RWPE1 (cell line): ENCODE results near the gene CFTR.

Experiments
- CTCF ChIA-PET: fragments of 350-600 bp; sonication (Branson Sonifier 250); formaldehyde crosslinking; extraction: SDS; loops from one replicate; lab custom pipeline; 2021; lab: Yijun Ruan, JAX
- POLR2A ChIA-PET: fragments of 400-600 bp; formaldehyde crosslinking; extraction: SDS; loops from one replicate; lab custom pipeline; 2020; ENCODE audit warnings: antibody characterized with exemption; ENCODE audit not compliant: low non-redundant PET; lab: Yijun Ruan, JAX
- DNase-seq: peaks from one replicate; pipeline ENCODE4 v3.0.0; 2012; ENCODE audit warnings: low spot score
- H3K27ac ChIP-seq: fragments of 450-650 bp; 2 replicates; pipeline ENCODE4 v1.5.1; 2017
- CTCF ChIP-seq: fragments of 450-650 bp; conservative IDR thresholded peaks from 2 replicates; pipeline ENCODE4 v1.5.1; 2017; ENCODE audit warnings: low read depth, mild to moderate bottlenecking

Gene CFTR

DNA sequence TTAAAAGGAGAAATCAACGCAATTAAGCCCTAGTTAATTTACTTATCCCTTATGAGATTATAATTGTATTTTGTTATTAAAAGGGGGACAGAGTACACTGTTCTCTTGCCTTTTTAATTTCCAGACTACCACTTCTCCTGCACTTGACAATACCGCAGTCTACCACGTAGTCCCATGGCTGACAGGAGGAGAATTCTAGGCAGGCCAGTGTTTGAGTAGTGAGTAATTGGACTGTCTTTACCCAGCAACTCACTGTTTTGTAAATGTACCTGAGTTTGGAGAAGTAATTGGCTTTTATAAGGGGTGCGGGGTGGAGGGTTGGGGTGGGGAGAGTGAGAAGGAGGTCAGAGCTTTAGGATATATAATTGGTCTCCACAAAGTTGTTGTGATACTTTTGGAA is 85.4 kb downstream of the CFTR start:
- no peak overlapping the region for H3K27ac ChIP-seq

GRCh38 chr7:117567781-117568180 is 88.0 kb downstream of the CFTR start:
- DNase-seq = no peak
- ChIA-PET CTCF (interaction anchor here (1.1 kb wide), 1 partner anchor 21 kb away, joined by 5 read pairs; no protein-coding TSS in a partner anchor), POLR2A (no interaction called here)
- H3K27ac ChIP-seq = no peak overlapping the region
- TF ChIP-seq CTCF = no peak

More for the DNA sequence above, 85.4 kb downstream of the CFTR start:
- no peak for TF ChIP-seq CTCF
- ChIA-PET POLR2A (no interaction called here), CTCF (interaction anchor here (0.6 kb wide), 1 partner anchor 32 kb away, joined by 3 read pairs; no protein-coding TSS in a partner anchor)
- DNase-seq = no peak

- ChIA-PET POLR2A (no interaction called here), CTCF (no interaction called here)
- DNase-seq = no peak
- TF ChIP-seq CTCF = no peak
- no peak overlapping the region for H3K27ac ChIP-seq
Observed at GRCh38 chr7:117572856-117573620, 93.2 kb downstream of the CFTR start.

DNA sequence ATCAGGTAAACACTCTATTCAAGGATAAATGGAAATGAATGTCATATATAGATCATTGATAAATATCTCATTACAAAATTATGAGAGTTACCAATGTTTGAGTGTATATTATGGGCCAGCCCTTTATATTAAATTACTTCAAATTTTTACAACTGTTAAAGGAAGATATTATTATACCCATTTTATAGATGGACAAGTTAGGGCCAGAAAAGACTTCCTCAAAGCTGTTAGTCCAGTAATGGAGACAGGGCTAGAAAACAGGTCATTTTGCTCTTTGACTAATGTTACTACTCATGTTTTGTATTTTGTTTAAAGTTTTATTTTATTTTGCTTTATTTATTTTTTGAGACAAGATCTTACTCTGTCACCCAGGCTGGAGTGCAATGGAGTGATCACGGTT is 101.6 kb downstream of the CFTR start:
- no peak for TF ChIP-seq CTCF
- POLR2A ChIA-PET = no interaction called here
- CTCF ChIA-PET = no interaction called here
- H3K27ac ChIP-seq = no peak overlapping the region
- DNase-seq = no peak

GRCh38 chr7:117582219-117582704 is 102.4 kb downstream of the CFTR start:
- TF ChIP-seq CTCF = no peak
- ChIA-PET POLR2A (no interaction called here), CTCF (interaction anchor here (0.7 kb wide), 1 partner anchor 9 kb away, joined by 3 read pairs; no protein-coding TSS in a partner anchor)
- DNase-seq = peak; percentile 3
- no peak overlapping the region for H3K27ac ChIP-seq

- TF ChIP-seq CTCF = no peak
- DNase-seq = no peak
- H3K27ac ChIP-seq = no peak overlapping the region
- CTCF ChIA-PET = no interaction called here
- POLR2A ChIA-PET = no interaction called here
Observed at GRCh38 chr7:117587931-117588330, 108.1 kb downstream of the CFTR start.
